ENCODE data around the gene ASB2.
A peak's percentile ranks its signal among the peaks of the same experiment; 100 is the strongest.

The ASB2 gene

GRCh38 chr14:94014382-94014781 lies 38.0 kb upstream of the ASB2 start:
- Histone ChIP-seq H3K4me3 (ENCODE audit: low read depth, low read length) (no peak overlapping the region), H3K27me3 (replicated peaks) (peaks cover under 1% of the 10 kb centered on the region), H3K27ac (no peak overlapping the region), H3K36me3 (replicated peaks) (no peaks in the 10 kb centered on the region)
- no peak for TF ChIP-seq CTCF (IDR thresholded peaks at IDR 0.05; ENCODE audit: low read depth, low read length, missing control alignments)
- DNase-seq, result no peak
- in situ Hi-C loops (cut with HindIII; ENCODE audit: low pct_ligation_motif_present, low sequenced_read_pairs), result no loop called here

- Histone ChIP-seq H3K4me3 (ENCODE audit: low read depth, low read length) (no peak overlapping the region), H3K27ac (no peak overlapping the region), H3K36me3 (replicated peaks) (no peaks in the 10 kb centered on the region), H3K27me3 (replicated peaks) (peaks cover 2% of the 10 kb centered on the region)
- DNase-seq, result no peak
- in situ Hi-C loops (cut with HindIII; ENCODE audit: low pct_ligation_motif_present, low sequenced_read_pairs), result no loop called here
- no peak for TF ChIP-seq CTCF (IDR thresholded peaks at IDR 0.05; ENCODE audit: low read depth, low read length, missing control alignments)
These were observed 35.4 kb upstream of the ASB2 start for GRCh38 chr14:94011795-94012194.

GRCh38 chr14:94010625-94011024 lies 34.3 kb upstream of the ASB2 start:
- Histone ChIP-seq H3K4me3 (ENCODE audit: low read depth, low read length) (no peak overlapping the region), H3K36me3 (replicated peaks) (no peaks in the 10 kb centered on the region), H3K27me3 (replicated peaks) (peaks cover 2% of the 10 kb centered on the region), H3K27ac (no peak overlapping the region)
- in situ Hi-C loops (cut with HindIII; ENCODE audit: low pct_ligation_motif_present, low sequenced_read_pairs), result no loop called here
- no peak for DNase-seq
- no peak for TF ChIP-seq CTCF (IDR thresholded peaks at IDR 0.05; ENCODE audit: low read depth, low read length, missing control alignments)

GRCh38 chr14:94009767-94010166 lies 33.4 kb upstream of the ASB2 start:
- in situ Hi-C loops (cut with HindIII; ENCODE audit: low pct_ligation_motif_present, low sequenced_read_pairs), result no loop called here

GRCh38 chr14:94008234-94008633 lies 31.9 kb upstream of the ASB2 start:
- Histone ChIP-seq H3K27ac (no peak overlapping the region), H3K36me3 (replicated peaks) (no peaks in the 10 kb centered on the region), H3K4me3 (ENCODE audit: low read depth, low read length) (no peak overlapping the region), H3K27me3 (replicated peaks) (peaks cover 3% of the 10 kb centered on the region)
- DNase-seq, result no peak
- no peak for TF ChIP-seq CTCF (IDR thresholded peaks at IDR 0.05; ENCODE audit: low read depth, low read length, missing control alignments)
- in situ Hi-C loops (cut with HindIII; ENCODE audit: low pct_ligation_motif_present, low sequenced_read_pairs), result no loop called here

More at GRCh38 chr14:94009767-94010166, 33.4 kb upstream of the ASB2 start:
- H3K27me3 ChIP-seq (replicated peaks), result peaks cover 2% of the 10 kb centered on the region
- H3K27ac ChIP-seq, result no peak overlapping the region
- H3K36me3 ChIP-seq (replicated peaks), result no peaks in the 10 kb centered on the region
- H3K4me3 ChIP-seq (ENCODE audit: low read depth, low read length), result no peak overlapping the region
- DNase-seq, result no peak
- no peak for TF ChIP-seq CTCF (IDR thresholded peaks at IDR 0.05; ENCODE audit: low read depth, low read length, missing control alignments)

- Histone ChIP-seq H3K27ac (no peak overlapping the region), H3K4me3 (ENCODE audit: low read depth, low read length) (no peak overlapping the region), H3K36me3 (replicated peaks) (no peaks in the 10 kb centered on the region), H3K27me3 (replicated peaks) (peaks cover 7% of the 10 kb centered on the region)
- DNase-seq, result no peak
- TF ChIP-seq CTCF (IDR thresholded peaks at IDR 0.05; ENCODE audit: low read depth, low read length, missing control alignments), result peak; percentile 68
- in situ Hi-C loops (cut with HindIII; ENCODE audit: low pct_ligation_motif_present, low sequenced_read_pairs), result no loop called here
These were observed 29.1 kb upstream of the ASB2 start for GRCh38 chr14:94005324-94006073.
